Choroid plexus epithelial cell (primary cell): ENCODE measurements around the gene NXPH1.

Experiments
- DNase-seq: peaks from one replicate; pipeline ENCODE4 v3.0.0-alpha.2; 2010; ENCODE audit warnings: low read depth
- H3K4me3 ChIP-seq: 2 replicates; pipeline ENCODE4 v1.5.1; 2011; ENCODE audit warnings: low read depth, mild to moderate bottlenecking, control low read depth, low read length, moderate library complexity
- CTCF ChIP-seq: conservative IDR thresholded peaks from 2 replicates; pipeline ENCODE4 v1.5.1; 2011; ENCODE audit warnings: low read depth, mild to moderate bottlenecking, control low read depth, inconsistent platforms, low read length, moderate library complexity

Gene NXPH1

GRCh38 chr7:8422177-8422576 is 11.2 kb upstream of the NXPH1 start:
- no peak overlapping the region for H3K4me3 ChIP-seq
- no peak for TF ChIP-seq CTCF
- DNase-seq: no peak

- no peak for TF ChIP-seq CTCF
These were observed 10.4 kb upstream of the NXPH1 start for GRCh38 chr7:8423057-8423456.

GRCh38 chr7:8425223-8425622 is 8.2 kb upstream of the NXPH1 start:
- no peak overlapping the region for H3K4me3 ChIP-seq
- no peak for DNase-seq
- TF ChIP-seq CTCF: no peak

More at GRCh38 chr7:8423057-8423456, 10.4 kb upstream of the NXPH1 start:
- H3K4me3 ChIP-seq: no peak overlapping the region
- no peak for DNase-seq

GRCh38 chr7:8430643-8431042 is 2.8 kb upstream of the NXPH1 start:
- no peak overlapping the region for H3K4me3 ChIP-seq
- DNase-seq: no peak
- no peak for TF ChIP-seq CTCF

GRCh38 chr7:8434290-8435002 is 1.0 kb downstream of the NXPH1 start:
- TF ChIP-seq CTCF: no peak

GRCh38 chr7:8435095-8435494 is 1.7 kb downstream of the NXPH1 start:
- DNase-seq: no peak
- TF ChIP-seq CTCF: no peak
- H3K4me3 ChIP-seq: no peak overlapping the region

More at GRCh38 chr7:8434290-8435002, 1.0 kb downstream of the NXPH1 start:
- DNase-seq: no peak
- no peak overlapping the region for H3K4me3 ChIP-seq
